Astrocyte (in vitro differentiated cells and primary cell): ENCODE data around the gene LMNA.

Experiments used
- EZH2 ChIP-seq: IDR thresholded peaks from 2 replicates; pipeline ENCODE4 v1.6.1; 2012; ENCODE audit warnings: mild to moderate bottlenecking, low read length, inconsistent platforms; ENCODE audit not compliant: insufficient read depth
- TF ChIP-seq, protein P1 (sequence below): IDR thresholded peaks from 2 replicates; pipeline ENCODE4 v1.5.1; 2011; ENCODE audit warnings: low read depth, mild to moderate bottlenecking, inconsistent platforms, low read length, moderate library complexity; ENCODE audit not compliant: insufficient read depth

DNA sequence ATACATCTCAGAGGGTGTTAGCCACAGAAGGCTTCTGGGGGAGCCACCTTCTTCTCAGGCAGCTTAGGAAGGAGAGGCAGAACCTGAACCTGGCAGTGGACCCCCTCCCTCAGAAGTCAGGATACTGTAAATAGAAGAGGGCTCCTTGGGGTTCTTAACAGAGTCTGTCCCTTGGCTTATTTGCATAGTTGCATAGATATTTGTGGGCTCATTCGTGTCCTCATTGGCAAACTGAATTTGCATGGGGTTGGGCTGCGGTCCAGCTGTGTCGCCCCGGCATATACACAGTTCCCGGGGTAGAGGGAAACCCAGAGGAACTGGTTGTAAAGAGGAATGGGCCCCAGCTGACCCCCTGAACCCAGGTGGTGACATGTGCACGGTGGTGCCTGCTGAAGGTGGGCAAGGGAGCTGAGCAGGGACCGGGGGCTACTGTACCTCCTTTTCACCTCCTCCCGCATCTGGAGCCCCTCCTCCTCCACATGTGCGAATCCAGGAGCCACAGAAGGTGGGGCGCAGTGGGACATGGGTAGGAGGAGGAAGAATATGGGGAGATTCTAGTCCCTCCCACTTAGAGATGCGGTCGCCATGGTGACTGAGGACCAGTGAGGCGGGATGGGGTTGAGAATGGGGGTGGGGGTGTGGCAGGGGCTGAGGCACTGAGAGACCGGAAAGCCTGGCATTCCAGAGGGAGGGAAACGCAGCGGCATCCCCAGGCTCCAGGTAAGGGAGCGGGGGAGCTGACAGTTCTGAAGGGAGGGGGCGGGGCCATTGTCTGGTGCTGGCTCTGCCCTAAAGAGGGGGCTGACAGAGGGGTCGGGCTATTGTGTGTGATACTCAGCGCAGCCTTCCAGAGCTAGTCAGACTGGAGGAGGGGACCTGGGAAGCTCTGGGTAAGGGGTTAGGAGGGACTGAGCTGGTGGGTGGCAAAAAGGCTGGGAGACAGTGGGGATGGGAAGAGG is 35.1 kb downstream of the LMNA start:
- TF ChIP-seq, protein P1, sequence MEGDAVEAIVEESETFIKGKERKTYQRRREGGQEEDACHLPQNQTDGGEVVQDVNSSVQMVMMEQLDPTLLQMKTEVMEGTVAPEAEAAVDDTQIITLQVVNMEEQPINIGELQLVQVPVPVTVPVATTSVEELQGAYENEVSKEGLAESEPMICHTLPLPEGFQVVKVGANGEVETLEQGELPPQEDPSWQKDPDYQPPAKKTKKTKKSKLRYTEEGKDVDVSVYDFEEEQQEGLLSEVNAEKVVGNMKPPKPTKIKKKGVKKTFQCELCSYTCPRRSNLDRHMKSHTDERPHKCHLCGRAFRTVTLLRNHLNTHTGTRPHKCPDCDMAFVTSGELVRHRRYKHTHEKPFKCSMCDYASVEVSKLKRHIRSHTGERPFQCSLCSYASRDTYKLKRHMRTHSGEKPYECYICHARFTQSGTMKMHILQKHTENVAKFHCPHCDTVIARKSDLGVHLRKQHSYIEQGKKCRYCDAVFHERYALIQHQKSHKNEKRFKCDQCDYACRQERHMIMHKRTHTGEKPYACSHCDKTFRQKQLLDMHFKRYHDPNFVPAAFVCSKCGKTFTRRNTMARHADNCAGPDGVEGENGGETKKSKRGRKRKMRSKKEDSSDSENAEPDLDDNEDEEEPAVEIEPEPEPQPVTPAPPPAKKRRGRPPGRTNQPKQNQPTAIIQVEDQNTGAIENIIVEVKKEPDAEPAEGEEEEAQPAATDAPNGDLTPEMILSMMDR: no peak
- peak; percentile 62 for TF ChIP-seq EZH2
